ENCODE data around the gene ARHGEF12. TPM values are rescaled to one million over a fixed set of nuclear protein-coding genes. Genes with fewer than 3 reads are reported as not detected.

The ARHGEF12 gene
- polyA plus RNA-seq, 4 donors, result 15.1 to 56.5 (median 22.2) TPM

DNA sequence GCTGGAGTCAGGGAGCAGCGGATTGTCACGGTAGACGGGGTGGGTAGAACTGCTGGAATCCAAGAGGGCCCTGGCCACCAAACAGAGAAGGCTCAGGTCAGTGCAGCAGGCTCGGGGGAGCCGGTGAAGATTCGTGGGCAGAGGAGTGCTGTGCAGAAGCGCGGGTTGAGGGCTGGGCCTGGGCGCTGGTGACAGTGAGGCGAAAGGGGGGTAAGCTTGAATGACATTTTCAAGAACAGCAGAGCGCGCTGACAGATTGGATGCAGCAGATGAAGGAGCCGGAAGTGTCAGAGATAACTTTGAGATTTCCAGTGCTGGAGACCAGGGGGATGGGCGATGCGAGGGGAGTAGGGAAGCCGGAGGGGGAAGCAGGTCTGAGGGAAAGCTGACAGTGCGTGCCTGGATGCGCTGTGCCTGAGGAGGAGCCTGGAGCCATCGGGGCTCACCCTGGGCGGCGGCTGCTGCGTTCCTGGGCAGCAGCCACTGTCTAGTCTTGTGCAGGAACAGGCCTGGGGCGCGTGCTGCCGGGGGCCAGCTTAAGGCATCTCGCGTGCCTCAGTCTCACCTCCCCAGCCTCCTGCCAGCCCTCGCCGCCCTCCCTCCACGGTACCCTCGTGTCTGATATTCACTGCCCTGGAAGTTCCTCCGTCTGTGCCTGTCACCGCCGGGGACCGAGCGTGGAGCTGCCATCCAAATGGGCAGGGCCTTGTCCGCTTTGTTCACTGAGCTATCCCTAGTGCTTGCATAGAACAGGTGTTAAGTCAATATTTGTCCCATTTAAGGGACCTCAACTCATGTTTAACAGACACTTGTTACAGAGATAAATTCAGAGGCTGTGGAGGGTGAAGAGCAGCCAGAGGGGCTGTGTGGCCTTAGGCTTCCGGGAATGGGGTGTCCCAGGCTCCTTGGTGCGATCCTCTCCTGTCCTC lies 180.5 kb downstream of the ARHGEF12 start:
- Histone ChIP-seq H3K36me3 (ENCODE audit: control insufficient read depth in 3 of 3, insufficient read depth in 2 of 3, low read depth in 1 of 3, low read length in 3 of 3) (no peaks in the 10 kb centered on the region), H3K27ac (ENCODE audit: low read depth in 1 of 3, low read length in 2 of 3) (no peak overlapping the region), H3K4me1 (ENCODE audit: control insufficient read depth in 3 of 3, insufficient read depth in 2 of 3, low read depth in 1 of 3, low read length in 2 of 3) (peaks cover 0 to 8% (median 0%) of the 10 kb centered on the region in 3 donors), H3K27me3 (ENCODE audit: control insufficient read depth in 3 of 3, insufficient read depth in 3 of 3, low read length in 3 of 3) (peaks cover 2 to 34% (median 6%) of the 10 kb centered on the region in 3 donors), H3K9me3 (ENCODE audit: control insufficient read depth in 2 of 2, insufficient read depth in 1 of 2, low read depth in 1 of 2, low read length in 1 of 2) (no peaks in the 10 kb centered on the region), H3K4me3 (ENCODE audit: low read depth in 1 of 3, low read length in 3 of 3) (no peak overlapping the region)
- no peak for FAIRE-seq
- WGBS, 3 donors, result 63 to 81% (median 73%) methylated on average over 38 to 39 of the region's 39 CpGs
- no peak for DNase-seq

DNA sequence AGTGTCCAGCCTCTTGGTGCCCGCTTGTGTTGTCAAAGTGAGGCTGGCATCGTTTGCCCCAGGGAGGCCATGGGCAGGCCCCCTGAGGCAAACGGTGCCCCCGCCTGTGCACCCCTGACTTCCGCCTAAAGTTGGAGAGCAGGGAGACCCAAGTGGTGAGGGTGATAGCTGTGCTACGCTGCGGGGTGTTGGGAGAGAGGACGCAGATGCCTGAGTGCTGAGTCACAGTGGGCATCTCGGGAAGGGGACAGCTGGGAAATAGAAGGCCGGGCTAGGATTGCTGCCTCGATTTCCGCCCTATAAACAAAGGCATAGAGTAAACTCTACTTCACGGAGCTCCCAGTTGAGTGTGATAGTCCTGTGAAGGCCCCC lies 181.2 kb downstream of the ARHGEF12 start:
- Histone ChIP-seq H3K9me3 (ENCODE audit: control insufficient read depth in 2 of 2, insufficient read depth in 1 of 2, low read depth in 1 of 2, low read length in 1 of 2) (no peaks in the 10 kb centered on the region), H3K4me1 (ENCODE audit: control insufficient read depth in 3 of 3, insufficient read depth in 2 of 3, low read depth in 1 of 3, low read length in 2 of 3) (peaks cover 0 to 3% (median 0%) of the 10 kb centered on the region in 3 donors), H3K27me3 (ENCODE audit: control insufficient read depth in 3 of 3, insufficient read depth in 3 of 3, low read length in 3 of 3) (peaks cover 4 to 31% (median 6%) of the 10 kb centered on the region in 3 donors), H3K4me3 (ENCODE audit: low read depth in 1 of 3, low read length in 3 of 3) (no peak overlapping the region), H3K36me3 (ENCODE audit: control insufficient read depth in 3 of 3, insufficient read depth in 2 of 3, low read depth in 1 of 3, low read length in 3 of 3) (no peaks in the 10 kb centered on the region), H3K27ac (ENCODE audit: low read depth in 1 of 3, low read length in 2 of 3) (no peak overlapping the region)
- no peak for DNase-seq
- 67 to 82% (median 68%) methylated on average over 13 of the region's 13 CpGs for WGBS, 3 donors
- FAIRE-seq, result no peak

- DNase-seq (no peak), FAIRE-seq (no peak)
- peaks cover 0 to 3% (median 0%) of the 10 kb centered on the region in 3 donors for H3K4me1 ChIP-seq (ENCODE audit: control insufficient read depth in 3 of 3, insufficient read depth in 2 of 3, low read depth in 1 of 3, low read length in 2 of 3)
- peaks cover 2 to 33% (median 6%) of the 10 kb centered on the region in 3 donors for H3K27me3 ChIP-seq (ENCODE audit: control insufficient read depth in 3 of 3, insufficient read depth in 3 of 3, low read length in 3 of 3)
- H3K36me3 ChIP-seq (ENCODE audit: control insufficient read depth in 3 of 3, insufficient read depth in 2 of 3, low read depth in 1 of 3, low read length in 3 of 3), result no peaks in the 10 kb centered on the region
- H3K4me3 ChIP-seq (ENCODE audit: low read depth in 1 of 3, low read length in 3 of 3), result no peak overlapping the region
- no peak overlapping the region for H3K27ac ChIP-seq (ENCODE audit: low read depth in 1 of 3, low read length in 2 of 3)
- 76 to 83% (median 82%) methylated on average over 7 of the region's 7 CpGs for WGBS, 3 donors
- no peaks in the 10 kb centered on the region for H3K9me3 ChIP-seq (ENCODE audit: control insufficient read depth in 2 of 2, insufficient read depth in 1 of 2, low read depth in 1 of 2, low read length in 1 of 2)
Observed at GRCh38 chr11:120517801-120518291, 181.6 kb downstream of the ARHGEF12 start.

GRCh38 chr11:120518356-120518755 lies 182.1 kb downstream of the ARHGEF12 start:
- Histone ChIP-seq H3K4me3 (ENCODE audit: low read depth in 1 of 3, low read length in 3 of 3) (no peak overlapping the region), H3K9me3 (ENCODE audit: control insufficient read depth in 2 of 2, insufficient read depth in 1 of 2, low read depth in 1 of 2, low read length in 1 of 2) (no peaks in the 10 kb centered on the region), H3K4me1 (ENCODE audit: control insufficient read depth in 3 of 3, insufficient read depth in 2 of 3, low read depth in 1 of 3, low read length in 2 of 3) (peaks cover 0 to 5% (median 0%) of the 10 kb centered on the region in 3 donors), H3K27me3 (ENCODE audit: control insufficient read depth in 3 of 3, insufficient read depth in 3 of 3, low read length in 3 of 3) (peaks cover 2 to 32% (median 6%) of the 10 kb centered on the region in 3 donors), H3K36me3 (ENCODE audit: control insufficient read depth in 3 of 3, insufficient read depth in 2 of 3, low read depth in 1 of 3, low read length in 3 of 3) (no peaks in the 10 kb centered on the region), H3K27ac (ENCODE audit: low read depth in 1 of 3, low read length in 2 of 3) (no peak overlapping the region)
- DNase-seq, result no peak
- no peak for FAIRE-seq
- WGBS, 3 donors, result 92 to 98% (median 95%) methylated on average over 7 of the region's 7 CpGs

GRCh38 chr11:120519474-120519873 lies 183.3 kb downstream of the ARHGEF12 start:
- peaks cover 0 to 8% (median 0%) of the 10 kb centered on the region in 3 donors for H3K4me1 ChIP-seq (ENCODE audit: control insufficient read depth in 3 of 3, insufficient read depth in 2 of 3, low read depth in 1 of 3, low read length in 2 of 3)
- no peak overlapping the region for H3K4me3 ChIP-seq (ENCODE audit: low read depth in 1 of 3, low read length in 3 of 3)
- FAIRE-seq, result no peak
- WGBS, 3 donors, result 84 to 91% (median 88%) methylated on average over 3 of the region's 3 CpGs
- no peak overlapping the region for H3K27ac ChIP-seq (ENCODE audit: low read depth in 1 of 3, low read length in 2 of 3)
- H3K9me3 ChIP-seq (ENCODE audit: control insufficient read depth in 2 of 2, insufficient read depth in 1 of 2, low read depth in 1 of 2, low read length in 1 of 2), result no peaks in the 10 kb centered on the region
- DNase-seq, result no peak
- peaks cover 2 to 37% (median 3%) of the 10 kb centered on the region in 3 donors for H3K27me3 ChIP-seq (ENCODE audit: control insufficient read depth in 3 of 3, insufficient read depth in 3 of 3, low read length in 3 of 3)
- no peaks in the 10 kb centered on the region for H3K36me3 ChIP-seq (ENCODE audit: control insufficient read depth in 3 of 3, insufficient read depth in 2 of 3, low read depth in 1 of 3, low read length in 3 of 3)

- Histone ChIP-seq H3K4me1 (ENCODE audit: control insufficient read depth in 3 of 3, insufficient read depth in 2 of 3, low read depth in 1 of 3, low read length in 2 of 3) (peaks cover 0 to 15% (median 0%) of the 10 kb centered on the region in 3 donors), H3K4me3 (ENCODE audit: low read depth in 1 of 3, low read length in 3 of 3) (no peak overlapping the region), H3K36me3 (ENCODE audit: control insufficient read depth in 3 of 3, insufficient read depth in 2 of 3, low read depth in 1 of 3, low read length in 3 of 3) (no peaks in the 10 kb centered on the region), H3K27me3 (ENCODE audit: control insufficient read depth in 3 of 3, insufficient read depth in 3 of 3, low read length in 3 of 3) (peaks cover 3 to 37% (median 5%) of the 10 kb centered on the region in 3 donors), H3K27ac (ENCODE audit: low read depth in 1 of 3, low read length in 2 of 3) (no peak overlapping the region), H3K9me3 (ENCODE audit: control insufficient read depth in 2 of 2, insufficient read depth in 1 of 2, low read depth in 1 of 2, low read length in 1 of 2) (no peaks in the 10 kb centered on the region)
- FAIRE-seq (no peak), DNase-seq (no peak)
- WGBS, 3 donors, result 92 to 95% (median 93%) methylated on average over 16 of the region's 16 CpGs
Observed at GRCh38 chr11:120520091-120520822, 184.0 kb downstream of the ARHGEF12 start.

- Histone ChIP-seq H3K9me3 (ENCODE audit: control insufficient read depth in 2 of 2, insufficient read depth in 1 of 2, low read depth in 1 of 2, low read length in 1 of 2) (no peaks in the 10 kb centered on the region), H3K36me3 (ENCODE audit: control insufficient read depth in 3 of 3, insufficient read depth in 2 of 3, low read depth in 1 of 3, low read length in 3 of 3) (no peaks in the 10 kb centered on the region), H3K4me3 (ENCODE audit: low read depth in 1 of 3, low read length in 3 of 3) (no peak overlapping the region), H3K27ac (ENCODE audit: low read depth in 1 of 3, low read length in 2 of 3) (no peak overlapping the region), H3K4me1 (ENCODE audit: control insufficient read depth in 3 of 3, insufficient read depth in 2 of 3, low read depth in 1 of 3, low read length in 2 of 3) (peaks cover 0 to 23% (median 0%) of the 10 kb centered on the region in 3 donors), H3K27me3 (ENCODE audit: control insufficient read depth in 3 of 3, insufficient read depth in 3 of 3, low read length in 3 of 3) (peaks cover 0 to 34% (median 5%) of the 10 kb centered on the region in 3 donors)
- 80 to 89% (median 81%) methylated on average over 7 of the region's 7 CpGs for WGBS, 3 donors
- DNase-seq (no peak), FAIRE-seq (no peak)
Observed at GRCh38 chr11:120521176-120521575, 185.0 kb downstream of the ARHGEF12 start.

DNA sequence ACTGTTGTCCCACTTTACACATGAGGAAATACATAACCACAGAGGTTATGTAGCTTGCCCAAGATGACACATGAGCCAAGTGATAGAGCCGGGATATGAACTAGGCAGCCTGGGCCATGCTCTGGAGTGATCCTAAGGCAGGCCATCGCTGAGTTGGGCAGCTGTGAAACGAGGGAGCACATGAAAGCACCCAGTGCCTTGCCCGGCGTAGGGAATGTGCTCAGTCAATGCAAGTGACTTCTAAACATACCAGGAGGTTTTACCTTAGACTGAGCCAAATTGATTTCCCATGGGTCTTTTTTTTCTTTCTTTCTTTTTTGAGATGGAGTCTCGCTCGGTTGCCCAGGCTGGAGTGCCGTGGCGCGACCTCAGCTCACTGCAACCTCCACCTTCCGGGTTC lies 185.8 kb downstream of the ARHGEF12 start:
- no peaks in the 10 kb centered on the region for H3K36me3 ChIP-seq (ENCODE audit: control insufficient read depth in 3 of 3, insufficient read depth in 2 of 3, low read depth in 1 of 3, low read length in 3 of 3)
- H3K27me3 ChIP-seq (ENCODE audit: control insufficient read depth in 3 of 3, insufficient read depth in 3 of 3, low read length in 3 of 3), result peaks cover 0 to 26% (median 5%) of the 10 kb centered on the region in 3 donors
- FAIRE-seq, result no peak

More for the DNA sequence above, 185.8 kb downstream of the ARHGEF12 start:
- Histone ChIP-seq H3K4me1 (ENCODE audit: control insufficient read depth in 3 of 3, insufficient read depth in 2 of 3, low read depth in 1 of 3, low read length in 2 of 3) (peaks cover 0 to 32% (median 0%) of the 10 kb centered on the region in 3 donors), H3K9me3 (ENCODE audit: control insufficient read depth in 2 of 2, insufficient read depth in 1 of 2, low read depth in 1 of 2, low read length in 1 of 2) (no peaks in the 10 kb centered on the region), H3K4me3 (ENCODE audit: low read depth in 1 of 3, low read length in 3 of 3) (no peak overlapping the region), H3K27ac (ENCODE audit: low read depth in 1 of 3, low read length in 2 of 3) (no peak overlapping the region)
- WGBS, 3 donors, result 91 to 93% (median 93%) methylated on average over 11 of the region's 11 CpGs
- no peak for DNase-seq

Measured in small intestine (tissue), 7 donors.